Measurements from ENCODE around the gene CEACAM19.
"Not testable (repeated sequence)": the region's sequence is repeated elsewhere in the genome, so short reads cannot be mapped to it uniquely, and the experiment has no call there.

Gene CEACAM19

DNA sequence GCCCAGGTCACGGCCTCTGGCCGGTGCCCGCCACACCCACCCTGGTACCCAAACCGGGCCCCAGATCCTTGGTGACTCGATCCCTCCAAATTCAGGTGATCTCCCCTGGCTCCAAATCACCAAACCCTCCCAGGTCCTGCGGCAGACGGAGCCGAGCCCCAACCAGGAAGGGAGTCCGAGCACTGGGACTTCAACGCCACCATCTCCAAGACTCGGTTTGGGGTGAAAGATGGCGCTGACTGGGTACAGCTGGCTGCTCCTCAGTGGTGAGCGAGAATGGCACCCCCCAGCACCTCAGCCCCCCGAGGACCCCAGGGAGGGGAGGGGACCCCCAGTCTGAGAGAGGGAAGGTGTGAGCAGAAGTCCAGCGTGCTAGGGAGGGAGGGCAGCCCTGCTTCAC lies 29.9 kb downstream of the CEACAM19 start:
- no peak for DNase-seq (ENCODE audit: low read depth)

DNA sequence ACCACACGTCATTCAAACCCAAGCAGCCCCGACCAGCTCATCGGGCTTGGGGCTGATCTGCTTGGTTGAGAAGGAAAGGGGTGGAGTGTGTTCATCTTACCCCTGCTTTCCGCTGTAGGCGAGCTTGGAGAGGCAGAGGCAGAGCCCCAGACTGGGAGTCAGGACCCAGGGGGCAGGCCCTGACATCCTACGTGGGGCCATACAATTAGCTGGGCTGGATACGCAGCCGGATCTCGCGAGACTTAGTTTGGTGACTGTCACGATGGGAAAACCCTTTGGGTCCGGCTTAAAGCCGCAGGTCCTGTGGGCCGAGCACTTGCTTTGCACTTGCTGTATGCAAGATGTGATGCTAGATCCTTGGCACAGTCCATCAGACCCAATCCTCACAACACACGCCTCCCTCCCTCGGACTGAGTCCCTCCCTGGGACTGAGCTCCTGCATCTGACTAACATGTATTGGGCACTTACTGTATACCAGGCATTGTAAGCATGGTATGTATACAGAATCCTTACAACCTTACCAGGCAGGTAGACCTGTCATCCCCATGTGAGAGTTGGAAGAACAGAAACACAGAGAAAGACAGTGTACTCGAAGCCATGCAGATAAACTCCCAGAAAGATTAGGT lies 31.4 kb downstream of the CEACAM19 start:
- DNase-seq (ENCODE audit: low read depth) = no peak

DNA sequence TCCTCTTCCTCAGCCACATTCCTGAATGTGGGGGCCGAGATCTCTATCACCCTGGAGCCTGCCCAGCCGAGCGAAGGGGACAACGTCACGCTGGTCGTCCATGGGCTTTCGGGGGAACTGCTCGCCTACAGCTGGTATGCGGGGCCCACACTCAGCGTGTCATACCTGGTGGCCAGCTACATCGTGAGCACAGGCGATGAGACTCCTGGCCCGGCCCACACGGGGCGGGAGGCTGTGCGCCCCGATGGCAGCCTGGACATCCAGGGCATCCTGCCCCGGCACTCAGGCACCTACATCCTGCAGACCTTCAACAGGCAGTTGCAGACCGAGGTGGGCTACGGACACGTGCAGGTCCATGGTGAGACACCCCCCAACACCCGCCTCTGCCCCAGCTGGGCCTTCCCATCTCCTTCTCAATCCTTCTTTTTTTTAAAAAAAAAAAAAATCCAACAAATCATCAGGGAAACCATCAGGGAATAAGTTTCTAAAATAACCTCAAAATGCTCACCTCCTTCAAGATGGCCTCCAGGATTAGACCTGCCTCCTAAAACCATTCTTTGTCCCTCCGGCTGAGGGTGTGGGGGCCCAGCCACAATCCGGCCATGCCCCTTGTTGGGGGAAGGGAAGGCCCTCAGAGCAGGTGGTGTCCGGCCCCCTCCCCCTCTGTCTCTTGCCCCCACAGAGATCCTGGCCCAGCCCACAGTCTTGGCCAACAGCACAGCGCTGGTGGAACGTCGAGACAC lies 32.2 kb downstream of the CEACAM19 start:
- DNase-seq (ENCODE audit: low read depth) = no peak

DNA sequence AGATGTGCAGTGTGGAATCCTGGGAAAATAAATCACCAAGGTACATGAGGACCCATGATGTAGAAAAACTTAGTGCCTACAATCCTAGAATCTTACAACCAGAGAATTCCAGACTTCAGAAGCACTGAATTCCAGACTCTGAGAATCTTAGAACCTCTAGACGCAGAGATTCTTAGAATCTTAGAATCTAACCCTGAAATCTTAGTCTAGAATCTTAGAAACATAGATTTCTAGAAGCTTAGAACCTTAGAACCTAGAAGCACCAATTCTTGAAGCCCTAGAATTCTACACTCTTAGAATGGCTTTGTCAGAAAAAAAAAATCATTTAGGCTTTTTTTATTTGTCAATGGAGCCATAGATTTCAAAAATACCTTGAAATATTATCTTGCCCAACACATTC lies 33.7 kb downstream of the CEACAM19 start:
- DNase-seq (ENCODE audit: low read depth) = no peak

DNA sequence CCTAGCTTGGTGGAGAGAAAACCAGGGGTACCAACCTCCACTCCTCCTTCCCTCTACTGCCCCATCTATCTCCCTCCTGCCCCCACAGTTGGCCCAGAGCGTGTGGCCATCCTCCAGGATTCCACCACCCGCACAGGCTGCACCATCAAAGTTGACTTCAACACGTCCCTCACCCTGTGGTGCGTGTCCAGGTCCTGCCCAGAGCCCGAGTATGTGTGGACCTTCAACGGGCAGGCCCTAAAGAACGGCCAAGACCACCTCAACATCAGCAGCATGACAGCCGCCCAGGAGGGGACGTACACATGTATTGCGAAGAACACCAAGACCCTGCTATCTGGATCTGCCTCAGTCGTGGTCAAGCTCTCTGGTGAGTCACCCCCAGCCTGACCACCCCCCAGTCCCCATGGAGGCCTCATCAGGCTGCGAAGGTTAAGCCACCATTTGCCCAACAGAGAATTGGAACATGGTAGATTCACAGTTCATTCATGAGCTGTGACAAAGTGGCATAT lies 34.3 kb downstream of the CEACAM19 start:
- DNase-seq (ENCODE audit: low read depth) = no peak

DNA sequence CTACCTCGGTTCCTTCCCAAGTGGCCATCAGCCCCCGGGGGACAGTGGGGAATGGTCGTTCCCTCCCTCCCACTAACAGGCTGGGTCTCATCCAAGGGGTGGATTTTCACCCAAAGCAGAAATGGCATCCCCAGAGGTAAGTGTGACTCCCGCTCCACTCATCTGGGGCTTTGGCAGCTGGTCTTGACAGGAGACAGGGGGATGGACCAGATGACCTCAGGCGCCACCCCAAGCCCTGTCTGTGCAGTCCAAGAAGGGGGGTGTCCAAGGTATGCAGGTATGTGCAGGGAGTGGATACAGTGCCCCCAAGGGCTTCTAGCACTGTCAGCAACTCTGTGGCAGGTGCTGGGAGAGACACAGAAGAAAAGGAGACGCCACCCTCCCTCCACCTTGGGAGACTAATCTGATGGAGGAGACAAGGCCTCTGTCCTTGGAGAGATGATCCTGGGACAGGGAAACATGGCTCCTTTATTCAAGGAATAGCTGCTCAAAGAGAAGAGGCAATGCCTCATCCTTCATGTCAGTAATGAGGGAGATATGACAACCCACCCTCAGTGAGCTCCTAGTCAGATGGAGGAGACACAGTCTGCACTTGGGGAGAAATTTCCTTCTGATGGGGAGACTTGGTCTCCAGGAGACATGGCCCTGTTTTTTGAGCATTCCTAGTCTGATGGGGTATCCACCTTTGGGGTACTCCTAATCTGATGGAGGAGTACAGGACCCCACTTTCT lies 35.4 kb downstream of the CEACAM19 start:
- no peak for DNase-seq (ENCODE audit: low read depth)

DNA sequence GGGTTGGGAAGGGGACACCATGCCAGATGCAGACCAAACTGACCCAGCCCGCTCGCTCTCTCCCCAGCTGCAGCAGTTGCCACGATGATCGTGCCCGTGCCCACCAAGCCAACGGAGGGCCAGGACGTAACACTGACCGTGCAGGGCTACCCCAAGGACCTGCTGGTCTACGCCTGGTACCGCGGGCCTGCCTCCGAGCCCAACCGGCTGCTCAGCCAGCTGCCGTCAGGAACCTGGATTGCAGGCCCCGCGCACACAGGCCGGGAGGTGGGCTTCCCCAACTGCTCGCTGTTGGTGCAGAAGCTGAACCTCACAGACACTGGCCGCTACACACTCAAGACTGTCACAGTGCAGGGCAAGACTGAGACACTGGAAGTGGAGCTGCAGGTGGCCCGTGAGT lies 36.5 kb downstream of the CEACAM19 start:
- no peak for DNase-seq (ENCODE audit: low read depth)

DNA sequence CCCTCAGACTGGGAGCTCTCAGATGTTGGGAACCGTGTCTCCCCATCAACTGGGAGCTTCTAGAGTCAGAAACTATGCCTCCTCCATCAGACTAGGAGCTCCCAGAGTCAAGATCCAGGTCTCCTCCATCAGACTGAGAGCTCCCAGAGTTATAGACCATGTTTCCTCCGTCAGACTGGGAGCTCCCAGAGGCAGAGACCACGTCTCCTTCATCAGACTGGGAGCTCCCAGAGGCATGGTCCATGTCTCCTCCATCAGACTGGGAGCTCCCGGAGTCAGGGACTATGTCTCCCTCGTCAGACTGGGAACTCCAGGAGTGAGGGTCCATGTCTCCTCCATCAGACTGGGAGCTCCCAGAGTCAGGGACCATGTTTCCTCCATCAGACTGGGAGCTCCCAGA lies 37.7 kb downstream of the CEACAM19 start:
- no peak for DNase-seq (ENCODE audit: low read depth)

DNA sequence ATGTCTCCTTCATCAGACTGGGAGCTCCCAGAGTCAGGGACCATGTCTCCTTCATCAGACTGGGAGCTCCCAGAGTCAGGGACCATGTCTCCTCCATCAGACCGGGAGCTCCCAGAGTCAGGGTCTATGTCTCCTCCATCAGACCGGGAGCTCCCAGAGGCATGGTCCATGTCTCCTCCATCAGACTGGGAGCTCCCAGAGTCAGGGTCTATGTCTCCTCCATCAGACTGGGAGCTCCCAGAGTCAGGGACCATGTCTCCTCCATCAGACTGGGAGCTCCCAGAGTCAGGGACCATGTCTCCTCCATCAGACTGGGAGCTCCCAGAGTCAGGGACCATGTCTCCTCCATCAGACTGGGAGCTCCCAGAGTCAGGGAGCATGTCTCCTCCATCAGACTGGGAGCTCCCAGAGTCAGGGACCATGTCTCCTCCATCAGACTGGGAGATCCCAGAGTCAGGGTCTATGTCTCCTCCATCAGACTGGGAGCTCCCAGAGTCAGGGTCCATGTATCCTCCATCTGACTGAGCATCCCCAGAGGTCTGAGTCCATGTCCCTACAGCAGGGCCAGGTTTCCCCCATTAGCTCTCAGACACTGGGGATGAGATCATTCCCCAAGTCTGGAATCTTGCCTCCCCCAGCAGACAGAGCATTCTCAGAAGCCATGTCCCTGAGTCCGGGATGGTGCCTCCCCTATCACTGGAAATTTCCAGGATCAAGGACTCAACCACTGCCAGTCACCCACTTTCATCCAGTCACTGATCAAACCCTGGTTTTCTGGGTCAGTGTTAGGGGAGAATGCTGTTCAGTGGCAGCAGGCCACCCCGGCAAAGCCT lies 38.4 kb downstream of the CEACAM19 start:
- DNase-seq (ENCODE audit: low read depth) = not testable (repeated sequence)

- no peak for DNase-seq (ENCODE audit: low read depth)
Observed at GRCh38 chr19:44710483-44710882, 39.2 kb downstream of the CEACAM19 start.

GRCh38 chr19:44712864-44713515 lies 41.7 kb downstream of the CEACAM19 start:
- DNase-seq (ENCODE audit: low read depth) = no peak

DNA sequence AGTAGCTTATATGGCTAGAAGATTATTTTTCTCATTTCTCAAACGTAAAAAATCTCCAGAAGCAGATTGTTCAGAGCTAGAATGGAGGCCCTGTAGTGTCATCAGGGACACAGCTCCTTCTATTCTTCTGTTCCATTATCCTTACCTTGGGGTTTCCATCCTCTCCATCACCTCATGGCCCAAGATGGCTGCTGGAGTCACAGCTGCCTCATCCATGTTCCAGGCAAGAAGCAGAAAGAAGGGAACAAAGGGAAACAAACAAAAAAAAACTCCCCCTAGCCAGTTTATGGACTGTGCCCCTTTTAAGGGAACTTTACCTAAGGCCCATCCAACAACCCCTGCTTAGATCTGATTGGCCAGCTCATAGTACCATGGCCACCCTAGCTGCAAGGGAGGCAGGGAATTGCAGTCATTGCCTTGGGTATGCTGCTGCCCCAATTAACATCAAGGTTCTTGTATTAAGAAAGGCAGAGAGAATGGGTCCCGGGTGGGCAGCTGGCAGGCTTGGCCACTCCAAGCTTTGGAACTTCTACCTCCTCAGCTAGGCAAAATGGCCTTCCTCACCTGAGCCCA lies 43.4 kb downstream of the CEACAM19 start:
- DNase-seq (ENCODE audit: low read depth) = no peak

DNA sequence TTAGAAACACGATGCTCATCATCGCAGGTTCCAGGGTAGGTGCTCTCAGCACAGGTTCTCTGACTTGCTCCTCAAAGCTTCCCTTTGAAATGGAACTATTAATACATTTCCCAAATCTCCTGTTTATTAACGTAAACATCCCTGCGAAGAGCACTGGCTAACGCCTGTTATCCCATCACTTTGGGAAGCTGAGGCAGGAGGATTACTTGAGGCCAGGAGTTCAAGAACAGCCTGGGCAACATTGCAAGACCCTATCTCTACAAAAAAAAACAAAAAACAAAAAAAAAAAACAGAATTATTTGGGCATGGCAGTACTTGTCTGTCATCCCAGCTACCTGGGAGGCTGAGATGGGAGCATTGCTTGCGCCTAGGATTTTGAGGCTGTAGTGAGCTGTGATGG lies 46.3 kb downstream of the CEACAM19 start:
- no peak for DNase-seq (ENCODE audit: low read depth)

- no peak for DNase-seq (ENCODE audit: low read depth)
Observed at GRCh38 chr19:44718441-44719261, 47.4 kb downstream of the CEACAM19 start.

DNA sequence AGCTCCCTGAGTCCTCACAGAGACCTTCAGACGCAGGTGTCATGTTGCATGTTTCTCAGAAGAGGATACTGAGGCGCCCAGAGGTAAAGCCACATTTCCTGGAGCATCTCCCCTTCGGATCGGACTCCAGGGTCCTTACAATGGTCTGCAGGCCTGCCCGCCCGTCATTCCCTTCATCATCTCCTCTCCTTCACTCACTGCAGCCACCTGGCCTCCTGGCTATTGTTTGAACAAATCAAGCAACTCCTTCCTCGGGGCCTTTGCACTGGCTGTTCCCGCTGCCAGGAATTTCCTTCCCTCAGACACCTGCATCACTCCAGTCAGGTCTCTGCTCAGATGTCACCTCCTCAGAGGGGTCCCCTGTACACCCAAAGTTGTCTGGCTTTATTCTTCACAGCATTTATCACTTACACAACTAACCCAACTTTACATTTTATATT lies 48.0 kb downstream of the CEACAM19 start:
- no peak for DNase-seq (ENCODE audit: low read depth)

DNA sequence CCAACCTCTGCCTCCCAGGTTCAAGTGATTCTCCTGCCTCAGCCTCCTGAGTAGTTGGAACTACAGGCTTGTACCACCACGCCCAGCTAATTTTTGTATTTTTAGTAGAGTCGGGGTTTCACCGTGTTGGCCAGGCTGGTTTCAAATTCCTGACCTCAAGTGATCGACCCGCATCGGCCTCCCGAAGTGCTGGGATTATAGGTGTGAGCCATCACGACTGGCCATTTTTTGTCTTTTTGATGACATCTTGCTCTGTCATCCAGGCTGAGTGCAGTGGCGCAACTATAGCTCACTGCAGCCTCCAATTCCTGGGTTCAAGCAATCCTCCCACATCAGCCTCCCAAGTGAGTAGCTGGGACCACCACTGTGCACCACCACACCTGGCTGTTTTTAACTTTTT lies 49.1 kb downstream of the CEACAM19 start:
- DNase-seq (ENCODE audit: low read depth) = not testable (repeated sequence)

DNA sequence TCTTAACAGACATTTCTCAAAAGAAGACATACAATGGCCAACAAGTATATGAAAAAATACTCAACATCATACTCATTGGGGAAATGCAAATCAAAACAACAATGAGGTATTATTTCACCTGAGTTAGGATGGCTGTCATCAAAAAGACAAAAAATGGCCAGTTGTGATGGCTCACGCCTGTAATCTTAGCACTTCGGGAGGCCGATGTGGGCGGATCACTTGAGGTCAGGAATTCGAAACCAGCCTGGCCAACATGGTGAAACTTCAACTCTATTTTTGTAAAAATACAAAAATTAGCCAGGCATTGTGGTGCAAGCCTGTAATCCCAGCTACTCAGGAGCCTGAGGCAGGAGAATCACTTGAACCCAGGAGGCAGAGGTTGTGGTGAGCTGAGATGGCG lies 49.7 kb downstream of the CEACAM19 start:
- DNase-seq (ENCODE audit: low read depth) = no peak

- DNase-seq (ENCODE audit: low read depth) = not testable (repeated sequence)
Observed at GRCh38 chr19:44721369-44721768, 50.1 kb downstream of the CEACAM19 start.

- DNase-seq (ENCODE audit: low read depth) = no peak
Observed at GRCh38 chr19:44722131-44723121, 51.1 kb downstream of the CEACAM19 start.

Data from stimulated activated CD4-positive, alpha-beta T cell treated with anti-CD3 and anti-CD28 coated beads, Interleukin-2, amount 100 ng/mL, for 4 hours (primary cell).